Progenitor cell of endocrine pancreas (in vitro differentiated cells): ENCODE data around the gene COL23A1. TPM values are rescaled to one million over a fixed set of nuclear protein-coding genes. Genes with fewer than 3 reads are reported as not detected.

ENCODE experiments used
- DNase-seq: peaks from one replicate; pipeline ENCODE4 v3.0.0; 2021; ENCODE audit warnings: low spot score; ENCODE audit not compliant: unreplicated experiment
- H3K27ac Mint-ChIP-seq: 2 replicates; pipeline ENCODE4 v1.8.0; 2021; ENCODE audit warnings: mild to moderate bottlenecking, moderate library complexity, mixed read lengths
- H3K27me3 Mint-ChIP-seq: 2 replicates; pipeline ENCODE4 v1.8.0; 2021; ENCODE audit warnings: mixed read lengths
- H3K36me3 Mint-ChIP-seq: 2 replicates; pipeline ENCODE4 v1.8.0; 2022; ENCODE audit warnings: mixed read lengths; ENCODE audit not compliant: insufficient read depth
- H3K4me1 Mint-ChIP-seq: 2 replicates; pipeline ENCODE4 v1.8.0; 2021; ENCODE audit warnings: low read depth, mixed read lengths
- H3K4me3 Mint-ChIP-seq: 2 replicates; pipeline ENCODE4 v1.8.0; 2021; ENCODE audit warnings: low read depth, mild to moderate bottlenecking, moderate library complexity, mixed read lengths
- H3K9me3 Mint-ChIP-seq: 2 replicates; pipeline ENCODE4 v1.8.0; 2021; ENCODE audit warnings: low read depth, mixed read lengths
- total RNA-seq: library from RNA; stranded (reverse); gene quantifications from 2 replicates; pipeline ENCODE4 v1.2.1, GENCODE V29; 2021
- TF ChIP-seq, protein P1 (sequence below): fragments of 200-600 bp; sonication (generic); IDR thresholded peaks from one replicate; pipeline ENCODE4 v1.5.0; 2021; ENCODE audit warnings: antibody characterized with exemption, mild to moderate bottlenecking; ENCODE audit not compliant: unreplicated experiment

The COL23A1 gene
- total RNA-seq, 1 donor from 2014 or later = 0.36 TPM

GRCh38 chr5:178272591-178272990 is 317.6 kb downstream of the COL23A1 start:
- TF ChIP-seq, protein P1, sequence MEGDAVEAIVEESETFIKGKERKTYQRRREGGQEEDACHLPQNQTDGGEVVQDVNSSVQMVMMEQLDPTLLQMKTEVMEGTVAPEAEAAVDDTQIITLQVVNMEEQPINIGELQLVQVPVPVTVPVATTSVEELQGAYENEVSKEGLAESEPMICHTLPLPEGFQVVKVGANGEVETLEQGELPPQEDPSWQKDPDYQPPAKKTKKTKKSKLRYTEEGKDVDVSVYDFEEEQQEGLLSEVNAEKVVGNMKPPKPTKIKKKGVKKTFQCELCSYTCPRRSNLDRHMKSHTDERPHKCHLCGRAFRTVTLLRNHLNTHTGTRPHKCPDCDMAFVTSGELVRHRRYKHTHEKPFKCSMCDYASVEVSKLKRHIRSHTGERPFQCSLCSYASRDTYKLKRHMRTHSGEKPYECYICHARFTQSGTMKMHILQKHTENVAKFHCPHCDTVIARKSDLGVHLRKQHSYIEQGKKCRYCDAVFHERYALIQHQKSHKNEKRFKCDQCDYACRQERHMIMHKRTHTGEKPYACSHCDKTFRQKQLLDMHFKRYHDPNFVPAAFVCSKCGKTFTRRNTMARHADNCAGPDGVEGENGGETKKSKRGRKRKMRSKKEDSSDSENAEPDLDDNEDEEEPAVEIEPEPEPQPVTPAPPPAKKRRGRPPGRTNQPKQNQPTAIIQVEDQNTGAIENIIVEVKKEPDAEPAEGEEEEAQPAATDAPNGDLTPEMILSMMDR = no peak
- Mint-ChIP-seq H3K4me3 (no peak overlapping the region), H3K27me3 (peaks cover 2% of the 10 kb centered on the region), H3K27ac (no peak overlapping the region), H3K36me3 (no peaks in the 10 kb centered on the region), H3K4me1 (peaks cover 5% of the 10 kb centered on the region), H3K9me3 (peaks cover 6% of the 10 kb centered on the region)
- no peak for DNase-seq

- TF ChIP-seq, protein P1 = no peak
- Mint-ChIP-seq H3K9me3 (peaks cover 6% of the 10 kb centered on the region), H3K4me3 (no peak overlapping the region), H3K27me3 (no peaks in the 10 kb centered on the region), H3K27ac (no peak overlapping the region), H3K4me1 (peaks cover 5% of the 10 kb centered on the region), H3K36me3 (no peaks in the 10 kb centered on the region)
- no peak for DNase-seq
Measured at GRCh38 chr5:178271726-178272479, 318.3 kb downstream of the COL23A1 start.

GRCh38 chr5:178271231-178271630 is 319.0 kb downstream of the COL23A1 start:
- Mint-ChIP-seq H3K36me3 (no peaks in the 10 kb centered on the region), H3K27me3 (no peaks in the 10 kb centered on the region), H3K4me1 (peaks cover 5% of the 10 kb centered on the region), H3K9me3 (peaks cover 6% of the 10 kb centered on the region), H3K4me3 (no peak overlapping the region), H3K27ac (no peak overlapping the region)
- no peak for DNase-seq
- TF ChIP-seq, protein P1 = no peak

GRCh38 chr5:178269499-178269898 is 320.7 kb downstream of the COL23A1 start:
- H3K36me3 Mint-ChIP-seq = no peaks in the 10 kb centered on the region

DNA sequence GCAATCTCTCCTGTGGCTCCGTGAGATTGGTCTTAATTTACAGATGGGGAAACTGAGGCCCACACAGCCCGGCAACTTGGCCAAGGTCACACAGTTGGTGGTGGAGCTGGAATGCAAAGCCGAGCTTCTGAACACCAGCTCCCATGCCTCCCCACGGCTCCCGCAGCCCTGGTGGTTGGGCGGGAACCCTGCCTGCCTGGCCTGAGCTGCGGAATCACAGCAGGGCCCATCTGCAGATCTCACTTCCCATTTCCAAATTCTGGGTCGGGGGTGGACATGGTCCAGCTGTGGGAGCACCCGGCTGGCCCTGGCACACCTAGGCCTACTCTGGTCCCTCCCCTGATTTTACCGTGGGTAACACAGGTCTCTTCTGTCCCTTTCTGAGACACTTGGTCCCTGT is 322.3 kb downstream of the COL23A1 start:
- Mint-ChIP-seq H3K4me1 (peaks cover 5% of the 10 kb centered on the region), H3K36me3 (no peaks in the 10 kb centered on the region), H3K27ac (no peak overlapping the region), H3K27me3 (peaks cover 3% of the 10 kb centered on the region), H3K4me3 (no peak overlapping the region), H3K9me3 (no peaks in the 10 kb centered on the region)
- TF ChIP-seq, protein P1 = no peak
- DNase-seq = no peak

More at GRCh38 chr5:178269499-178269898, 320.7 kb downstream of the COL23A1 start:
- peaks cover 3% of the 10 kb centered on the region for H3K27me3 Mint-ChIP-seq
- H3K9me3 Mint-ChIP-seq = no peaks in the 10 kb centered on the region
- no peak overlapping the region for H3K4me3 Mint-ChIP-seq
- peaks cover 5% of the 10 kb centered on the region for H3K4me1 Mint-ChIP-seq
- DNase-seq = no peak
- no peak overlapping the region for H3K27ac Mint-ChIP-seq
- TF ChIP-seq, protein P1 = no peak
